HepG2 (cell line): ENCODE data around the gene COX7A1. TPM values are rescaled to one million over a fixed set of nuclear protein-coding genes. Genes with fewer than 3 reads are reported as not detected.

Experiments
- ATAC-seq: fragments of 200-7000 bp; cut with Tn5 transposase; 3 replicates; pipeline ENCODE4 v1.9.1; 2020; ENCODE audit warnings: mild to moderate bottlenecking, moderate library complexity
- BruUV-seq: library from RNA; stranded (reverse); fragments of 400-500 nt; replicated peaks from 2 replicates; lab custom pipeline; 2021; lab: Mats Ljungman, UMichigan
- CTCF ChIA-PET: fragments of 300-600 bp; formaldehyde crosslinking; extraction: SDS; loops from one replicate; lab custom pipeline; 2021; ENCODE audit warnings: low total read pairs, inconsistent platforms, low intra/inter-chr PET ratio; lab: Yijun Ruan, JAX
- POLR2A ChIA-PET: fragments of 350-600 bp; sonication (Branson Sonifier 250); formaldehyde crosslinking; loops from one replicate; lab custom pipeline; 2020; ENCODE audit warnings: antibody characterized with exemption, inconsistent platforms; lab: Yijun Ruan, JAX
- DNase-seq: peaks from one replicate; pipeline ENCODE4 v3.0.0-alpha.2; 2015; ENCODE audit warnings: low spot score
- FAIRE-seq: peaks from 3 replicates; lab custom pipeline; 2011; peaks lifted over from hg19 to GRCh38; lab: Jason Lieb, UNC
- H2AFZ ChIP-seq: one replicate; pipeline ENCODE4 v1.6.1; 2011; ENCODE audit warnings: low read length, inconsistent platforms
- H3K27ac ChIP-seq: fragments of 300-600 bp; 3 replicates; pipeline ENCODE4 v1.8.0; 2011; ENCODE audit warnings: mixed run types, mild to moderate bottlenecking, mixed read lengths, low read length, inconsistent platforms; ENCODE audit not compliant: insufficient read depth; ENCODE audit errors: extremely low read length
- H3K27me3 ChIP-seq, 2 experiments: fragments of 200-600 bp in 1 of 2; 2 replicates in 1 of 2; 3 replicates in 1 of 2; pipeline versions ENCODE4 v1.6.0 to v1.8.0; 2011; ENCODE audit warnings: low read length in 2 of 2, mild to moderate bottlenecking in 2 of 2, moderate library complexity in 2 of 2, inconsistent platforms in 1 of 2; ENCODE audit not compliant: insufficient read depth in 2 of 2, control insufficient read depth in 1 of 2
- H3K36me3 ChIP-seq, 2 experiments: fragments of 200-600 bp in 1 of 2; replicated peaks in 1 of 2; 2 replicates in 1 of 2; 3 replicates in 1 of 2; pipeline versions ENCODE4 v1.5.1 to v1.8.0; 2011; ENCODE audit warnings: low read length in 2 of 2, inconsistent platforms in 1 of 2; ENCODE audit not compliant: insufficient read depth in 2 of 2, control insufficient read depth in 1 of 2
- H3K4me1 ChIP-seq: 2 replicates; pipeline ENCODE4 v1.5.1; 2012; ENCODE audit warnings: low read length, inconsistent platforms; ENCODE audit not compliant: insufficient read depth
- H3K4me2 ChIP-seq: 2 replicates; pipeline ENCODE4 v1.6.0; 2011; ENCODE audit warnings: low read depth, low read length, inconsistent platforms
- H3K4me3 ChIP-seq, 3 experiments: fragments of 200-600 bp in 1 of 3; sonication (generic), shearing (Covaris generic) in 1 of 3; replicated peaks in 1 of 3; 2 replicates each; pipeline ENCODE4 v1.5.1; 2011 to 2016; ENCODE audit warnings: low read length in 3 of 3, inconsistent platforms in 2 of 3, low read depth in 2 of 3, mild to moderate bottlenecking in 2 of 3, control low read depth in 1 of 3, mixed read lengths in 1 of 3; ENCODE audit not compliant: insufficient read depth in 1 of 3
- H3K79me2 ChIP-seq: one replicate; pipeline ENCODE4 v1.6.1; 2011; ENCODE audit warnings: low read length, inconsistent platforms; ENCODE audit not compliant: insufficient read depth
- H3K9ac ChIP-seq: 2 replicates; pipeline ENCODE4 v1.6.0; 2011; ENCODE audit warnings: mild to moderate bottlenecking, low read depth, low read length, inconsistent platforms; ENCODE audit not compliant: insufficient read depth
- H3K9me3 ChIP-seq: 2 replicates; pipeline ENCODE4 v1.5.1; 2012; ENCODE audit warnings: mild to moderate bottlenecking, low read length
- H4K20me1 ChIP-seq: 2 replicates; pipeline ENCODE4 v1.6.0; 2011; ENCODE audit warnings: inconsistent platforms, mild to moderate bottlenecking, low read length, moderate library complexity; ENCODE audit not compliant: insufficient read depth
- HOXA3 ChIP-seq: sonication (generic); formaldehyde crosslinking; IDR thresholded peaks from 2 replicates; pipeline ENCODE4 v1.5.0; 2020; ENCODE audit warnings: missing genetic modification reagents
- MBNL3 ChIP-seq: fragments of 250-450 bp; sonication (Bioruptor Pico); conservative IDR thresholded peaks from 2 replicates; pipeline ENCODE4 v1.8.0; 2022; ENCODE audit warnings: mild to moderate bottlenecking, inconsistent platforms
- NPAS2 ChIP-seq: sonication (generic); formaldehyde crosslinking; IDR thresholded peaks from 2 replicates; pipeline ENCODE4 v1.8.0; 2022; ENCODE audit warnings: mild to moderate bottlenecking, missing genetic modification reagents, borderline replicate concordance
- REL ChIP-seq: sonication (generic); formaldehyde crosslinking; conservative IDR thresholded peaks from 2 replicates; pipeline ENCODE4 v1.8.0; 2022; ENCODE audit warnings: mild to moderate bottlenecking, missing genetic modification reagents, moderate library complexity
- STAT6 ChIP-seq: sonication (generic); formaldehyde crosslinking; IDR thresholded peaks from 2 replicates; pipeline ENCODE4 v1.4.0; 2020; ENCODE audit warnings: missing genetic modification reagents, mild to moderate bottlenecking, borderline replicate concordance
- ZNF24 ChIP-seq: fragments of 450-650 bp; IDR thresholded peaks from 2 replicates; pipeline ENCODE4 v1.6.1; 2017; ENCODE audit warnings: antibody characterized with exemption, mild to moderate bottlenecking
- ZNF296 ChIP-seq: sonication (generic); formaldehyde crosslinking; conservative IDR thresholded peaks from 2 replicates; pipeline ENCODE4 v1.5.0; 2020; ENCODE audit warnings: mild to moderate bottlenecking, missing genetic modification reagents
- ZNF430 ChIP-seq: sonication (generic); formaldehyde crosslinking; IDR thresholded peaks from 2 replicates; pipeline ENCODE4 v1.9.0; 2021; ENCODE audit warnings: mild to moderate bottlenecking, missing genetic modification reagents
- ZNF556 ChIP-seq: sonication (generic); formaldehyde crosslinking; IDR thresholded peaks from 2 replicates; pipeline ENCODE4 v1.4.0; 2020; ENCODE audit warnings: mild to moderate bottlenecking, missing genetic modification reagents, borderline replicate concordance
- ZSCAN12 ChIP-seq: sonication (generic); formaldehyde crosslinking; IDR thresholded peaks from 2 replicates; pipeline ENCODE4 v1.9.0; 2021; ENCODE audit warnings: mild to moderate bottlenecking, missing genetic modification reagents
- WGBS: methylation state at CpG from one replicate; pipeline ENCODE4 v1.1.6; 2017; ENCODE audit warnings: low lambda C conversion rate; 5-methylcytosine and 5-hydroxymethylcytosine counted together
- in situ Hi-C: cut with HindIII; loops from 2 replicates; pipeline ENCODE4 v1.10.0; 2017; ENCODE audit warnings: low pct_unique_long_range_greater_than_20kb; ENCODE audit not compliant: extremely low pct_ligation_motif_present
- intact Hi-C: fragments of 100-400 bp; cut with micrococcal nuclease; formaldehyde crosslinking; loops from one replicate; pipeline ENCODE4 v1.10.0; 2022; ENCODE audit not compliant: unreplicated experiment
- polyA plus RNA-seq, 8 experiments: library from polyadenylated mRNA; depleted of rRNA in 3 of 8; stranded (reverse) in 7 of 8; unstranded in 1 of 8; fragments of >200 nt; fragmentation: Illumina TruSeq in 4 of 8; extraction: Trizol in 4 of 8; gene quantifications; 2 replicates each; pipeline versions ENCODE4 v1.2.1 to v1.2.3, GENCODE V29; 2011 to 2016; ENCODE audit warnings: low read depth in 4 of 8, missing spikeins in 1 of 8, mixed read lengths in 1 of 8; ENCODE audit not compliant: insufficient read depth in 1 of 8
- total RNA-seq, 5 experiments: library from RNA; depleted of rRNA; stranded (reverse); fragments of >200 nt; fragmentation: Illumina TruSeq; extraction: Trizol; gene quantifications; 2 replicates each; pipeline ENCODE4 v1.2.3, GENCODE V29; 2016; ENCODE audit warnings: low read depth in 1 of 5

Gene COX7A1
- total and polyA plus RNA-seq, 2 of the 13 experiments (the other 11 are each of a cell fraction or from before 2014, with no cell fraction given), result not detected

DNA sequence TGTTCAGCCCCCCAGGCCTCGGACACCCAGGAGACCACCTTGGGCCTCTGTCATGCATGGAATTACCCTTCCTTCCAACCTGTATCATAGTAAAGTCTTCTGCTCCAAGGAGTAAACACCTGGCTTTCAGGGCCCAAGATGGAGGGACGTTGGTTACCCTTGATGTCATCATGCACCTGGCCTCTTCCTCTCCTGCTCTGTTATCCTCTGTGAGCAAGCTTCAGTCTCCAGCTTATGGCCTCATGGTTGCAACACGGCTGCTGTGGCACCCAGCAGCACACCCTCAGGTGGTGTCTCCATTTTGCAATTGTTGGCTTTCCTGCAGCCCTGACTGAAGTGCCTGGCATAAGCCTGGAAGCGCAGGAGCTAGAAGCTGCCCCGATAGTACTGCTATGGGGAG, 45.3 kb downstream of the COX7A1 start:
- Histone ChIP-seq H2AFZ (no peak overlapping the region), H3K9me3 (no peaks in the 10 kb centered on the region), H4K20me1 (no peaks in the 10 kb centered on the region), H3K9ac (no peak overlapping the region), H3K79me2 (no peaks in the 10 kb centered on the region), H3K27ac (no peak overlapping the region), H3K4me3 (no peak overlapping the region), H3K4me1 (no peaks in the 10 kb centered on the region), H3K36me3 (peaks cover 12 to 28% of the 10 kb centered on the region in 2 experiments; a peak in 4 of 5 replicates), H3K4me2 (no peak overlapping the region), H3K27me3 (no peaks in the 10 kb centered on the region)
- intact Hi-C loops (no loop called here), in situ Hi-C loops (no loop called here)
- FAIRE-seq (no peak), DNase-seq (no peak), ATAC-seq (no peak)
- TF ChIP-seq REL (no peak), ZNF296 (no peak), STAT6 (CRISPR knock-in tag) (no peak), MBNL3 (CRISPR knock-in tag) (no peak), ZNF24 (no peak), ZNF556 (CRISPR knock-in tag) (no peak), HOXA3 (CRISPR knock-in tag) (no peak), ZSCAN12 (no peak), NPAS2 (CRISPR knock-in tag) (no peak), ZNF430 (CRISPR knock-in tag) (no peak)
- 90% methylated on average over 4 of the region's 5 CpGs for WGBS
- no TSS peak for BruUV-seq
- ChIA-PET CTCF (no interaction called here), POLR2A (no interaction called here)
